HL-60 (cell line): ENCODE results near the gene FCHSD2.

Source experiments
- DNase-seq, 2 experiments: peaks; one replicate each; pipeline ENCODE4 v3.0.0-alpha.2; 2010 to 2020; ENCODE audit warnings: low read depth in 1 of 2, low spot score in 1 of 2
- H3K27ac ChIP-seq: fragments of 250-450 bp; sonication (Bioruptor Pico); replicated peaks from 2 replicates; pipeline ENCODE4 v1.5.1; 2020; ENCODE audit warnings: mild to moderate bottlenecking, moderate library complexity
- H3K27me3 ChIP-seq: fragments of 250-450 bp; sonication (Bioruptor Pico); 2 replicates; pipeline ENCODE4 v1.5.1; 2021; ENCODE audit warnings: mild to moderate bottlenecking, moderate library complexity; ENCODE audit not compliant: insufficient read depth, poor library complexity, severe bottlenecking
- H3K4me3 ChIP-seq: replicated peaks from 2 replicates; pipeline ENCODE4 v1.5.1; 2011; ENCODE audit warnings: mild to moderate bottlenecking, control low read depth, low read length; ENCODE audit not compliant: insufficient read depth
- CTCF ChIP-seq: IDR thresholded peaks from one replicate; pipeline ENCODE4 v1.5.1; 2011; ENCODE audit warnings: low read length, control low read depth, inconsistent platforms; ENCODE audit not compliant: insufficient read depth
- GABPA ChIP-seq: IDR thresholded peaks from 2 replicates; pipeline ENCODE4 v1.6.1; 2012; ENCODE audit warnings: low read depth
- POLR2AphosphoS5 ChIP-seq: IDR thresholded peaks from 2 replicates; pipeline ENCODE4 v1.6.1; 2012; ENCODE audit warnings: low read depth
- REST ChIP-seq: IDR thresholded peaks from 2 replicates; pipeline ENCODE4 v1.6.1; 2012; ENCODE audit warnings: low read depth; ENCODE audit not compliant: insufficient replicate concordance
- SPI1 ChIP-seq: IDR thresholded peaks from 2 replicates; pipeline ENCODE4 v1.6.1; 2012; ENCODE audit warnings: low read depth, mild to moderate bottlenecking, borderline replicate concordance

FCHSD2 gene

GRCh38 chr11:72886619-72887018 is 255.5 kb downstream of the FCHSD2 start:
- DNase-seq: no peak
- no peak overlapping the region for H3K4me3 ChIP-seq
- H3K27me3 ChIP-seq: no peaks in the 10 kb centered on the region

DNA sequence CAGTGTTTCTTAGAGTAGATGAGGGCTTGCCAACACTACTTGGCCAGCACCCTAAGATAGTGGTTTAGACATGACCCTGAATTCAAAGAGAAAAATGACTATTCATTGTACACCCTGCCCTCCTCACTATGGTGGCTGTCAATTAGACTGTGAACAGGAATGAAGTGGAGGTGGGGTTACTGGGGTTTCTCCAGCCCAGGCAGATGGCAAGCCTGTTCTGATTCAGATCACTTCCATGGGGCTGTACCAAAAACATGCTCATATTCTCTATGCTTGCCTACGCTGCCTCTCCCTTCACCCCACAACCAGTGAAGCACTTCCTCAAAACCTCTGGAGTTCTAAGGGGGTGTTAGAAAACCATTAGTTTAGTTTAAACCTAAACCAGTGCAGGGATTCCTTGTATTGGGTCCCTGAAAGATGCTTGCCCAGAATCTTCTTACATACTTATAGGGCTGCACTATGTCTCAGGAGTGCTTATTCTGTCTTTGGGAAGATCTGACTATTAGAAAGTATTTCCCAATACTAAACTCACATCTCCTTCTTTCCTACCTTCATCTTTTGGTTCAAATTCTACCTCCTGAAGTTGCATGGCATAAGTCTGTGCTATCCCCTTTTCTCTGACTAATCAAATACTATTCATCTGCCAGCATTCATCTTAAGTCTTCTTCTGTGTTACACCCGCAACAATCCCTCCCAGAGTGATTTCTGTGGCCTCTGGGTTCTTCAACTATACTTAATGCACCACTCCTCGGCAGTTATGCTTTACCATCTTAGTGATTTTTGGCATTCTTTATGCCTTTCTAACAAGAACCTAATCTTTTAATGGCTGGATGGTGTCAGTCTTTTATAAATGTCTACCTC is 256.1 kb downstream of the FCHSD2 start:
- no peak for DNase-seq
- TF ChIP-seq REST: no peak
- TF ChIP-seq CTCF: no peak
- TF ChIP-seq POLR2AphosphoS5: no peak
- TF ChIP-seq GABPA: no peak
- peak; percentile 83 for TF ChIP-seq SPI1
- Histone ChIP-seq H3K27ac (no peak overlapping the region), H3K27me3 (no peaks in the 10 kb centered on the region), H3K4me3 (no peak overlapping the region)

More at GRCh38 chr11:72886619-72887018, 255.5 kb downstream of the FCHSD2 start:
- TF ChIP-seq SPI1: no peak
- no peak for TF ChIP-seq CTCF
- no peak for TF ChIP-seq POLR2AphosphoS5
- no peak for TF ChIP-seq GABPA
- TF ChIP-seq REST: no peak
- H3K27ac ChIP-seq: no peak overlapping the region

- no peak overlapping the region for H3K27ac ChIP-seq
- H3K4me3 ChIP-seq: no peak overlapping the region
- no peak for DNase-seq
- TF ChIP-seq SPI1: no peak
- TF ChIP-seq GABPA: no peak
- TF ChIP-seq CTCF: no peak
- no peak for TF ChIP-seq REST
- no peaks in the 10 kb centered on the region for H3K27me3 ChIP-seq
These were observed 266.0 kb downstream of the FCHSD2 start for GRCh38 chr11:72876147-72876546.
